Forelimb muscle (tissue), 1 donor: ENCODE results near the gene TCOF1. TPM values are rescaled to one million over a fixed set of nuclear protein-coding genes. Genes with fewer than 3 reads are reported as not detected.

Source experiments
- DNase-seq: peaks from one replicate; pipeline ENCODE4 v3.0.0-alpha.2; 2013; ENCODE audit warnings: low read depth
- polyA plus RNA-seq: library from polyadenylated mRNA; unstranded; fragments of 120-200 nt; gene quantifications from one replicate; pipeline ENCODE4 v1.2.1, GENCODE V29; 2013; ENCODE audit not compliant: insufficient read length

Gene TCOF1
- polyA plus RNA-seq, 1 donor, result 16.9 TPM

DNA sequence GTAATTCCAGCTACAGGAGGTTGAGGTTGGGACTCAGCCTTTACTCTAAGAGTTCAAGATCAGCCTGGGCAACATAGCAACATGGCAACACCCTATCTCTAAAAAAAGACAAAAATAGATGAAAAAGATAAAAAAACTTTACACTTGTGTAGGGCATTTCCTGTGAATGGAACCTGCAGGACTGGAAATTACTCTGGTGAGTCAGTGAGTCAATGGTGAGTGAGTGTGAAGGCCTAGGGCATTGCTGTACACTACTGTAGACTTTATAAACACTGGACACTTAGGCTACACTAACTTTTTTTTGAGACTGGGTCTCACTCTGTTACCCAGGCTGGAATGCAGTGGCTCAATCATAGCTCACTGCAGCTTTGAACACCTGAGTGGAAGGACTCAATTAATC lies 35.3 kb upstream of the TCOF1 start:
- no peak for DNase-seq

DNA sequence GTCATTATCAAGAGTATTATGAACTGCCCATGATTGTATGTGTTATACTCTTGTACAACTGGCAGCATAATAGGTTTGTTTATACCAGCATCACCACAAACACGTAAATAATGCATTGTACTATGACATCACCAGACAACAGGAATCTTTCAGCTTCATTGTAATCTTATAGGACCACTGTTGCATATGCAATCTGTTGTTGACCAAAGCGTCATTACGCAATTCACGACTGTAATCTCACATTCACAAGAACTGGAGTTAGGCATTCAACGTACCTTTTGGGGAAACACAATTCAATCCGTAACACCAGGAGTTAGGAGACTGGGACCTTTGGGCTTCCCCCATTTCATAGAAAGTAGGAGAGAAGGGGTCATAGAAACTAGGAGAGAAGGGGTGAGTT lies 34.4 kb upstream of the TCOF1 start:
- DNase-seq, result no peak

DNA sequence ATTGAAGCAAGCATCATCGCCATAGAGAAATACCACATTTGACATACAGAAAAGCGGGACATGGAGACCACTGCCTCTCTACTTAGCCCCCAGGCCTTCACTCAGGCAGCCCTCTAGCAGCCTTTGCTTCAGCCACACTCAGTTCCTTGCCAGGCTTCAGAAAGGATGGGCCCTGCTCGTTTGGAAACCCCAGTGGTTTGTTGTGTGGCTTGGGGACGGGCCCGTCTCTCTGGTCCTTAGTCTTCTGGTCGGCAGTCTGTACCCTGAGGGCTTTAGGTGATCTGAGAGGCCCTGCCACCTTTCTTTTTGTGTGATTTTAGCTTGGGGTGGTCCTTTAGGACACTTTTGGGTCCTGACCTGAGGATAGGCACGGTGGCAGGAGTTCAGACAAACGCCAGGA lies 33.7 kb upstream of the TCOF1 start:
- no peak for DNase-seq

DNA sequence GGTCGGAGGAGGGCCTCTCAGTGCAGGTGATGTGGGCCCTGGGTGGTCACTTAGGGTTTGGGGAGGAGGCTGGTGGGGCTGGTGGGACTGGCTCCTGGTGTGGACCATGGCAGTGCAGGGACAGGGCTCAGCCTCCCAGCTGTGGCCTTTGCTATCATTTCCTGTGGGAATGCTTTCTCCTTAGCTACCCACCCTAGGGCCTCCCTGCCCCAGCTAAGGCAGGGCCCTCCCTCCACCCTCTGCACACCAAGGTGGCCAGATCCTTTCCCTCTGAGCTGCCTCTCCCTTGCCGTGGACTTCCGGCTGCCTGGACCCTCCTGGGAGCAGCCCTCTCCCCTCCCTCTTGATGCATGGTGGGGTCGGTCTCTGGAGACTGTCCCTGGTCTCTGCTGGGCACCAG lies 32.1 kb upstream of the TCOF1 start:
- DNase-seq, result no peak

DNA sequence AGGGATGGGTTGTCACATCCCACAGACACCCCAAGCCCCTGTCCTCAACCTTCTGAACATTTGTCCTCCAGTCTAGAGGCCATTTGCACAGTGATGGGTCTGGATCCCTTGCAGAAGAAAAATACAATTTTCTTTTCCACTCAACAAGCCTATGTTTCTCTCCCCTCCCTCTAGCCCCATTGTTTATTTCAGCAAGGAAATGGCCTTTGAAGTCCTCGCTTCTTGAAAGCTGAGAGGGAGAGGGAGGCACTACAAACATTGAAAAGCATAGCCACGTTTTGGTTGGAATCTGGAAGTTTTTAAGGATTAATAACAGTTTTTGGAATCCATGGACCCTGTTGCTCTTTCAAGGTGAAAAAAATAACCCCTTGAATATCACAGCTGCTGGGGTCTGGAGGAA lies 30.8 kb upstream of the TCOF1 start:
- no peak for DNase-seq

DNA sequence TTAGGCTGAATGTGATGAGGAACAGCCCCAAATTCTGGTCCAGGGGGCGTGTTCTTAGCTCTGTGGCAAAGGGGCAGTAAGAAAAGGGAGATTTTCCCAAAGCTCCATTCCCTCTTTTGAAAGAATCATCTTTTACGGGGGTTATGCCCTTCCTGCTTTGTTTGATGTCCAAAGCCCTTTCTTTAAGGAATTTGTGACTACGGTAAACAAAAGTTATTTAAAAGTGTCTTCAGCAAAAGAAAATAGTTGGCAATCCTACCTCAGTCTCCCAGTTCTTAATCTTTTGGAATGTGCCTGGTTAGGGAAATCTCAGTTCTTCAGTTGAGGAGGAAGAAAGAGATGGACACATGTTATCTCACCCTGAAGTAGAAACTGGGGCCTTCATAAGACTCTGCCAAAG lies 30.4 kb upstream of the TCOF1 start:
- DNase-seq, result no peak

DNA sequence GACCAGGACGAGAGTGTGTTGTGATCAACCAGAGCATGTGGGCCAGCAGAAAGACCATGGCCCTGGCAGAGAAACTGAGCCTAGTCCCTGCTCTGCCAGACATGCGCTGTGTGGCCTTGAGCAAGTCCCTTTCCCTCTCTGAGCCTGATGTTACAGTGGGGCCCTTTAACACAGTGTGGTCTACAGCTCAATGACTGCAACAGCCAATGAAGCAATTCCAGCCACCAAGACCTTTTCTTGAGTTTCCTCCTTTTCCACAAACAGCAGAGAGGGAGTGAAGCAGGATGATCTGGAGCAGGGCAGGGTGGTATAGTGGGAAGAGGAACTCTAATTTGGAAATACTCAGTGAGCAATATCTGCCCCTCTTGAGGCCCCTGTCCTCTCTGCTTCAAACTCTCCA lies 29.0 kb upstream of the TCOF1 start:
- DNase-seq, result no peak

DNA sequence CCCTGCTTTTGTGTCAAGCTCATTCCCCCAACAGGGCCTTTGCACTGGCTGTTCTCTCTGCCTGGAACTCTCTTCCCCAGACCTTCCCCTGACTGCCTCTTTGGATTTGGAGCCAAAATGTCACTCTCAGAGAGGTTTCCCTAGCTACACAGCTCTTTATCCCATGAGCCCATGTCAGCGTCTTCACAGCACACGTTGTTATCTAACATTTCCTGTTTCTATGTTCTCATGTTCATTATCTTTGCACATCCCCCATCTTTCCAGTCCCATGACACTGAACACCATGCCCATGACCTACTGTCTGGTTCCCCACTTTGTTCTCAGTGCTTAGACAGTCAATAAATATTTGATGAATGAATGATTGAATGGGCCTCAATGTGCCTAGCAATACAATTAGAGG lies 28.5 kb upstream of the TCOF1 start:
- DNase-seq, result no peak

DNA sequence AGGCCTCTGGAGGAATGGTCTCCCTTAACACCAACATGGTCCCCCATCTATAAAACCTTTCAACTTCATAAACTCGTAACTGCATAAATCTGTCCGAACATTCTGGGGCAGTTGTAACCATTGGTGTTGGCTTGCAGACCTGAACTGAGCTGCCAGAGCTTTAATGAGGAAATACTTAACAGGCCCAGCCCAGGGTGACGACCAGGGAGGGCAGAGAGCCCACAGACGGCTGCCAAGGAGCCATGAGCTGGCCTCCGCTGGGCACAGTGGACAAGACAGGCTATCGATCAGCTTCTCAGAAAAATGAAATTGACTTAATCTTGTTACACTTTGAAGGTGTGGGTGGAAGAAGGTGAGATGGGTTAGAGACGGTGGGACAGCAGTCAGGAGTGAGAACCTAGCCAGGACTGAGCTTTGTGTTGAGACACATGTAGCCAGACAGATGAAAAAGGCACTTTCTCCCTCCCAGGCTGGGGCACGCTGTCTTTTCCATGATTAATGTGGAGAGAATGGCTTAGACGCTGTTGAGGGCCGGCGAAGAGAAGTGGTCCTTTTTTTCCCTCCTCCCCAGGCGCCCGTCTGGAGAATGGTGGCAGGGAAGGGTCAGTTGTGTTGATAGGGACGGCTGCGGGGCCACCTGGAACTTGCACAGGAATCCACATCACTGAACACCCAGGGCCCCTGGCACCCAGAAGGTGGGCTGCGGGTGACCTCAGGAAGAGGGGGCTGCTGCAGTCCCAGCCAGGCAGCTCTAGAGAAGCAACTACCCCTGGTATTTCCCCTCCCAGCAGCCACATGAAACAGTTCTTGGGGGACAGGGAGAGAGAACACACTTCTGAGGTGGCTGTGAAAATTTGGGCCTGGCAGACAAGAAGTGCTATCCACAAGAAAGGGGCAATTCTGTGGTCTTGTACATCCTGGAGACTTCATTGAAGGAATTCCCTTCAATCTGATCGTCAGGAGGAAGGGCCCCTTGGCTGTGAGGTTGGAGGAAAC lies 27.3 kb upstream of the TCOF1 start:
- DNase-seq, result no peak

DNA sequence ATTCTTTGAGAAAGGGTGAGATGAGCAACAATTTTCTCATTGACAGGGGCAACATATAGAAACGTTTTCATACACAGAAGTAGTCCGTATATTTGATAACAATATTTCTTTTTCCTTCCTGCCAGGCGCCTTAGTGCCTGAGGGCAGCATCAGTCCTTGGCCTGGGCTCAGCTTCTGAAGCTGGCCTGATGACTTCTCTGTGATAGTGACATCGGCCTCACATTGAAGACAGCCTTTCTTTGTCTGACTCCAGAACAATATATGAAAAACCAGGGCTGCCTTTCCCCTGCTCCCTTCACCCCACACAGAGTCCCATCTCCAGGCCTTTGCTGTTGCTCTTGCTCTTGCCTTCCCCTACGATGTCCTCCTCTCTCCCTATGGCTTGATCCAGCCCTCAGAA lies 24.1 kb upstream of the TCOF1 start:
- DNase-seq, result no peak

DNA sequence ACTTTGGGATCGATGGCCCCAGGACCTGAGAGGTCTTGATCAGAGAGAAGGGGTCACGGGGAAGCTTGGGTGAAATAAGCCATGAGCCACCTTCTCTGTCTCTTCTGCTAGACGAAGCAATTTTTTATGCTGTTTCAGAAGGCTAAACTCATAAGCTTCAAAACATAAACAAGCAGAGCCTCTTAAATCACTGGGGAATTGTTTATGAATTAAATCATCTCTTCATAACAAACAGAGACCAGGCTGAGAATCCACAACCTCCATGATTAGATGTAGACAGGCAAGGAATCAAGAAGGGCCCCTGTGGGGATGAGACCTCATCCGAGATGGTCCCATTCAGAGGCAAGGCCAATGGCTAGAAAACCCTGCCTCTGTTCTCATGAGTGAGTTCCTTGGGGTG lies 21.7 kb upstream of the TCOF1 start:
- no peak for DNase-seq

DNA sequence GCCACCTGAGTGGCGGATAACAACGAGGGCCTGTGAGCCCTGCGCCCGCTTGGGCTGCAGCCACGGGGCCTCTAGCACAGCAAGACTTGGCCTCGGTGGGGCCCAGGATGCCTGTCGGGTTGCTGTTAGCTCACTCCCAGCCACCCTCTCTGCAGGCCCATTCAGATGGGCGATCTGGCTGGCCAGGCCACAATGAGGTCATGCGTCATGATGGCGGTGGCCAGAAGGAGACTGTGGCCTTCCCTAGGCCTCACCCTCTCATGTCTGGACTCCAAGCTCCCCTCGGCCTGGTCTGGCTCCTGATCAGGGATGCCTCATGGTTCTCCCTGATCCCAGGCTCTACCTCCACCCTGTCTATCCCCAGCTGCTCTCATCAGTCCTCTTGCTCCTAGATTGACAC lies 19.0 kb upstream of the TCOF1 start:
- DNase-seq, result no peak

DNA sequence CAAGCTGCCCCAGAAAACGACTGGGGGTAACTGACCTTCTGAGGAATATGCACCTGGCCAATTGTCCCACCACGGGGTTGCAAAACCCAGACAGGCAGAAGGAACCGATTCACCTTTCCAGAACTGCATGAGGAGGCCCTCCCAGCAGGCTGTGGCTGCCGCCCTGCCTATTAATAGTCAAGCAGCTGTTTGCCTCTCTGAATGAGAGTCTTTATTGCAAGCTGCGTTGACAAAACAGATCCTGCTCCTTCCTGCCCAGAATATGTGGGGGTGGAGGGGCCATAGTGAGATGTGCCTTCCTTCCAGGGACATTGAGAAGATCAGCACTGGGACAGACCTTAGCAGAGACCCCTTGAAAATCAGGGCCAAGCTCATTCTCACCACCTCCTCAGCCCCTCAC lies 18.3 kb upstream of the TCOF1 start:
- no peak for DNase-seq

DNA sequence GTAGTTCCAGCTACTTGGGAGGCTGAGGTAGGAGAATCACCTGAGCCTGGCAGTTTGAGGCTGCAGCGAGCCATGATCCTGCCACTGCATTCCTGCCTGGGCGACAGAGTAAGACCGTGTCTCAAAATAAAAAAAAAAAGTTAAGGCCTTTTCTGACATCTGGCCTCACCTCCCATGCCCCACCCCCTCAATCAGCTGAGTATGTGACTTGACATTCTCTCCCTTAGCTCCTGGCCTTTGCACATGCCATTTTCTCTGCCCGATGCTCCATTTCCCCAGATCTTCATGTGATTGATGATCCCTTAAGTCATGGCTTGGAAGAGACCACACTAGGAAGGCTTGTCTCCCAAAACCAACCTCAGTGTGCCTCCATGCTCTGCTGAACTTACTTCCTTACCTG lies 17.7 kb upstream of the TCOF1 start:
- no peak for DNase-seq

DNA sequence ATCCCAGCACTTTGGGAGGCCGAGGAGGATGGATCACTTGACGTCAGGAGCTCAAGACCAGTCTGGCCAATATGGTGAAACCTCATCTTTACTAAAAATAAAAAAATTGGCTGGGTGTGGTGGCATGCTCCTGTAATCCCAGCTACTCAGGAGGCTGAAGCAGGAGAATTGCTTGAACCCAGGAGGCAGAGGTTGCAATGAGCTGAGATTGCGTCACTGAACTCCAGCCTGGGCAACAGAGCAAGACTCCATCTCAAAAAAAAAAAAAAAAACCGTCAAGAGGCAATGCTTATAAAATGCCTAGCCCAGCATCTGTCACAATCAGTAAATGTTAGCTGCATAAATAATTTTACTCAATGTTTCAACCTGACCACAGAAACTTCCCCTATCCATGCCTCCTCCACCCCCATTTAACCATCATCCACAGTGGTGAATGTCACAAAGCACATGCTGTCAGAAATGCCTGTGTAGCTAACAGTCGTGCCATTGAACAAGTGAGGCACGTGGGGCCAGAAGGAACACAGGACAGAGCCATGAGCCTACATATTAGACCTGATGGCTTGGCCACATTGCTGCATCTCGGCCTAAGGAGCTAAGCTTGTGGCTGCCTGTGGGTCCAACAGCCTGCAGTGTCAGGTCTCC lies 16.8 kb upstream of the TCOF1 start:
- DNase-seq, result no peak

DNA sequence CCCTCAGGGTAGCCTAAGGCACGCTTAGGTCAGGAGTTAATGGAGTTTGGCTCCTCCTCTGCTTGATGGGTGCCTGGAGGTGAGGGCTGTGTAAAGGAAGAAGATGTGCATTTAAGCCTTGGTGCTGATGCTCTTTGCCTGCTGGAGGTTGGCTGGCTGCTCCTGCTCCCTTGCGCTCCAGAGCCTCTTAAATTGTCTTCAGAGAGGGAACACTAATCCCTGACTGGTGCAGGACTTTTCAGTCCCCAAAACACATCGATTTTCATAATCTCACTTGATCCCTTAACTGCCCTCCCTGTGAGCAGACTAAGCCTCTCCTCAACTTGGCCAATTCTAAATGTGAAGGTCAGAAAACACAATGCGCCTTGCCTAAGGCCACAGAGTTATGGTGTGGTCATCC lies 16.2 kb upstream of the TCOF1 start:
- DNase-seq, result no peak

DNA sequence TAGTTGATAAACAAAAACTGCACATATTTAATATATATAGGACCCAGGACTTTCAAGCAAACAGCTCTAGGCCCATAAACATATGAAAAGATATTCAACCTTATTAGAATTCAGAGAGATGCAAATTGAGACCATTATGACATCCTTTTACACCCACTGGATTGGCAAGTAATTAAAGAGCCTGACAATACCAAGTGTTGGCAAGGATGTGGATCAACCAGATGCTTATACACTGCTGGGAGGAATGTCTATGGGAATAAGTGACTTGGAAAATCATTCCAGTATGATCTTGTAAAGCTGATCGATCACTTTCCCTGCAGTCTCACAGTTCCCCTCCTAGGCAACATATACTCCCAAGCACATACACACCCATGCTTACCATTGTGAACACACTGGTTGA lies 15.5 kb upstream of the TCOF1 start:
- DNase-seq, result no peak

DNA sequence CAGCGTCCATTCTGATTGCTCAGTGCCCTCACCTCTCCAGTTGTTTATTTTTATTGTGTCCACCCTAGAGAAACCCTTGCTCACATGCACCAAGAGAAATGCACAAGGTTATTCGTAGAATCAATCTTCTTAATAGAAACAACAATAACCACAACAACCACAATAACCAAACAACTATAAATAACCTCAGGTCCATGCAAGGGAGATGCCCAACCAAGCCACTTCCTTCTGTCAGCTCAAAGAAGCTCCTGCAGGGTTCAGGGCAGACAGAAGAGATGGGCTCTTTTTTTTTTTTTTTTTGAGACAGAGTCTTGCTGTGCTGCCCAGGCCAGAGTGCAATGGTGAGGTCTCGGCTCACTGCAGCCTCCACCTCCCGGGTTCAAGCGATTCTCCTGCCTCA lies 14.9 kb upstream of the TCOF1 start:
- no peak for DNase-seq

DNA sequence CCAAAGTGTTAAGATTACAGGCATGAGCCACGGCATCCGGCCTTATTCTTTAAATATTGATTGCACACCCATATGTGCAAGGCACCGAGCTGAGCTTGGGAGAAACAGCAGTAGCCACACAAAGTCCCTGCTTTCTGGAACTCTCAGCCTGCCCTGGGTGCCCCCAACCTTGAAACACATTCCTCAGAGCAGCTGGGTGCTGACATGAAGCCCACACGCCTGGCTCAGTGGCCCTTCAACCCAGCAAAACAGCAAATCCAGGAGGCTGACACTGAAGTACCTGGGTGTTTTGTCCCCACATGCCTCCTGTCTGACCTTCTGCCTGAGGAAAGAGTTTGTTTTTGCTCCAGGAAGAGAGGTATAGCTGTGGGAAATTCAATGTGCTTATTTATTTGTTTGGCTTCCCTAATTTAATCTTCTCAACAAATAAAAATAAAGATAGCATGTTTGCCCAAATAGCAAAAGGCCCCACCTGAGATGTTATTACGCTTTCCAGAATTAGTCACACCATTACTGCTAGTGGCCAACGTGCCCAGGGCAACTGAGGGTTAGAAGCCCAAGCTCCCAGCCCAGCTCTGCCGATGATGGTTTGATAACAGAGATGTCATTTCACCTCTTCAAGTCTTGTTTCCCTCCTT lies 13.4 kb upstream of the TCOF1 start:
- DNase-seq, result no peak

DNA sequence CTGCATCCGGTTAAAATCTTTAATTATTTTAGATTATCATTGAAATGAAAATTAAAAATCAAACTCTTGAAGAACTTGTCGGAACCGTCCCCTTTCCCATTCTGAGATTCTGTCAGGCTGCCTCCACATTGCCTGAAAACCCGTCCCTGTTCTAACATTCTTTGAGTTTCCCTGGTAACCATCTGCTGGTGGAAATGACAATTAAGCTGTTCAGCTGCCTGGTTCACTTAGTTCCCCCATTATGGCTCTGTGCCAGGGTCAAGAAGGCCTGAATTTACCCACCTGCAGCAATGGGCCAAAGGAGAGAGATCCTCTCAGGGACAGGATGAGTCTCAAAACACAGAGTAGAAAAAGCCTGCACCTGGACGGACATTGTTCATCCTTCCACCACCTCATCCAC lies 11.8 kb upstream of the TCOF1 start:
- DNase-seq, result no peak

DNA sequence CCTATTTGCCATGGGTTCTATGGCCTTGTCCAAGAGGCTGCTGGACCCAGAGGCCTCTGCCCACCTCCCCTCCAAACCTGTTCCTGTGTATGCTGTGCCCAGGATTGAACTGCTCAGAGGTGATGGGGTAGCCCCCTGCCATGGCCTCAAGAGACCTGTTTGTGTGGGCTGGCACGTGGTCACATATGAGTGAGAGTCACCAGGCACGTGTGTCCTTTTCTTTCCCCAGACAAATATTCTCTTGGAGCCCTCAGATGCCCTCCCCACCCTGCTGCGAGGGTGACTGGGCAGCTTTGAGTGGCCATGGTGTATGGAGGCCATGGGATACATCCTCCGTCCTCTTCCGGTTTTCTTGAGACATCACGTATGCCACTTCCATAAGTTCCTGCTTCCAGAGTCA lies 10.9 kb upstream of the TCOF1 start:
- DNase-seq, result no peak

DNA sequence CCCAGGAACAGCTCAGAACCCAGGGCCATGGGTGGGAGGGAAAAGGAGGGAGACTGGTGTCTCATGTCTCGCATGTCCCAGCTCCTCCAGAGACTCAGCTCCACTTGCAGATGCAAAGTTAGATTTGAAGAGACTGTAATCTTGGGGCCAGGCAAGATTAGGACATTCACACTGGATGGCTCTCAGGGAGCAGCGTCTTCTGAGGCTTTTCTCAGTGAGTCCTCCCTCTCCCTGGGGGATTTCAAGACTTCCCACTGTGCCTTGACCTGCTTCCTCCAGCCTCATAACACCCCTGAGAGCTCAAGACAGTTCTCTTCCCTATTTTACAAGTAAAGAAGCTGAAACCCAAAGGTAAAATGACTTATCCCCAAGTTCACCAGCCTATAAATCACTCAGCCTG lies 10.5 kb upstream of the TCOF1 start:
- no peak for DNase-seq

DNA sequence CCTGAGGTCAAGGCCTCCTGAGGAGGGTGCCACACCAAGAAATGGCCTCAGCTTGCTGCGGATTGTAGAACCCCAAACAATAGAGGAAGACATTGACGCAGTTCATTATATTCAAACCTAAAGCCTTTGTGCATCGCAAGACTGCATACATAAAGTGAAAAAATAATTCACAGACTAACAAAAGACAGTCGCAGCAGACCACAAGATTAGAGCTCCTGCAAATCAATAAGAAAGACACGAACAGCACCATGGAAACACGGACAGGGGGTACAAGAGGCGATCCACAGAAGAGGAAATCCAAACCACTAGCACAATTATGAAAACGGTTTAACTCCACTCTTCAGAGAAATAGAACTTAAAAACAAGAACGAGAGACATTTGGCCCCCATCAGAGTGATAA lies 10.0 kb upstream of the TCOF1 start:
- DNase-seq, result no peak
